WTC11 (cell line): ENCODE data around the gene LZTR1. TPM values are rescaled to one million over a fixed set of nuclear protein-coding genes. Genes with fewer than 3 reads are reported as not detected.

Experiments
- FOXJ3 ChIP-seq: sonication (generic); formaldehyde crosslinking; IDR thresholded peaks from 2 replicates; pipeline ENCODE4 v1.9.0; 2021; ENCODE audit warnings: missing genetic modification reagents, mild to moderate bottlenecking, borderline replicate concordance
- GRHL2 ChIP-seq: fragments of 250-450 bp; sonication (Bioruptor Pico); IDR thresholded peaks from 2 replicates; pipeline ENCODE4 v1.8.0; 2022; ENCODE audit warnings: mild to moderate bottlenecking, moderate library complexity; ENCODE audit not compliant: insufficient replicate concordance, severe bottlenecking
- IRF2 ChIP-seq: sonication (generic); formaldehyde crosslinking; IDR thresholded peaks from 2 replicates; pipeline ENCODE4 v1.8.0; 2022; ENCODE audit warnings: low read depth, missing genetic modification reagents, borderline replicate concordance
- MYBL2 ChIP-seq: sonication (generic); formaldehyde crosslinking; IDR thresholded peaks from 2 replicates; pipeline ENCODE4 v1.8.1; 2023; ENCODE audit warnings: mild to moderate bottlenecking, moderate library complexity, missing genetic modification reagents
- OVOL2 ChIP-seq: fragments of 250-450 bp; sonication (Bioruptor Pico); IDR thresholded peaks from 2 replicates; pipeline ENCODE4 v1.9.0; 2021; ENCODE audit warnings: mild to moderate bottlenecking, borderline replicate concordance
- RELA ChIP-seq: sonication (generic); formaldehyde crosslinking; IDR thresholded peaks from 2 replicates; pipeline ENCODE4 v1.8.1; 2022; ENCODE audit warnings: missing genetic modification reagents, mild to moderate bottlenecking, borderline replicate concordance
- SP1 ChIP-seq: sonication (generic); formaldehyde crosslinking; conservative IDR thresholded peaks from 2 replicates; pipeline ENCODE4 v1.8.1; 2022; ENCODE audit warnings: missing genetic modification reagents
- TCF7 ChIP-seq: sonication (generic); formaldehyde crosslinking; IDR thresholded peaks from 2 replicates; pipeline ENCODE4 v1.8.0; 2022; ENCODE audit warnings: mild to moderate bottlenecking, low read depth, missing genetic modification reagents, moderate library complexity
- ZBTB21 ChIP-seq: sonication (generic); formaldehyde crosslinking; IDR thresholded peaks from 2 replicates; pipeline ENCODE4 v1.8.1; 2023; ENCODE audit warnings: mild to moderate bottlenecking, missing genetic modification reagents, borderline replicate concordance
- ZNF219 ChIP-seq: sonication (generic); formaldehyde crosslinking; IDR thresholded peaks from 2 replicates; pipeline ENCODE4 v1.8.0; 2023; ENCODE audit warnings: missing genetic modification reagents, mild to moderate bottlenecking, borderline replicate concordance
- total RNA-seq: library from RNA; stranded (reverse); gene quantifications from 3 replicates; pipeline ENCODE4 v1.2.3, GENCODE V29; 2021
- TF ChIP-seq, protein P1 (sequence below): sonication (generic); formaldehyde crosslinking; IDR thresholded peaks from 2 replicates; pipeline ENCODE4 v1.8.1; 2022; ENCODE audit warnings: low read depth, mild to moderate bottlenecking, moderate library complexity, missing genetic modification reagents, borderline replicate concordance
- TF ChIP-seq, protein P2 (sequence below): fragments of 250-450 bp; sonication (Bioruptor Pico); IDR thresholded peaks from 2 replicates; pipeline ENCODE4 v1.9.0; 2021; ENCODE audit warnings: mild to moderate bottlenecking
- TF ChIP-seq, protein P3 (sequence below): sonication (generic); formaldehyde crosslinking; IDR thresholded peaks from 2 replicates; pipeline ENCODE4 v1.8.1; 2022; ENCODE audit warnings: mild to moderate bottlenecking, moderate library complexity, missing genetic modification reagents
- TF ChIP-seq, protein P4 (sequence below): fragments of 250-450 bp; sonication (Bioruptor Pico); IDR thresholded peaks from 2 replicates; pipeline ENCODE4 v1.9.0; 2021; ENCODE audit warnings: mild to moderate bottlenecking, borderline replicate concordance
- TF ChIP-seq, protein P5 (sequence below): sonication (generic); formaldehyde crosslinking; IDR thresholded peaks from 2 replicates; pipeline ENCODE4 v1.8.0; 2022; ENCODE audit warnings: mild to moderate bottlenecking, missing genetic modification reagents
- TF ChIP-seq, protein P6 (sequence below): sonication (generic); formaldehyde crosslinking; conservative IDR thresholded peaks from 2 replicates; pipeline ENCODE4 v1.8.1; 2022; ENCODE audit warnings: mild to moderate bottlenecking, missing genetic modification reagents
- TF ChIP-seq, protein P7 (sequence below): sonication (generic); formaldehyde crosslinking; IDR thresholded peaks from 2 replicates; pipeline ENCODE4 v1.8.0; 2022; ENCODE audit warnings: missing genetic modification reagents
- TF ChIP-seq, protein P8 (sequence below): fragments of 200-600 bp; IDR thresholded peaks from 2 replicates; pipeline ENCODE4 v1.8.0; 2022; ENCODE audit warnings: antibody characterized with exemption

Gene LZTR1
- total RNA-seq, 1 experiment from 2014 or later, result 38.3 TPM

DNA sequence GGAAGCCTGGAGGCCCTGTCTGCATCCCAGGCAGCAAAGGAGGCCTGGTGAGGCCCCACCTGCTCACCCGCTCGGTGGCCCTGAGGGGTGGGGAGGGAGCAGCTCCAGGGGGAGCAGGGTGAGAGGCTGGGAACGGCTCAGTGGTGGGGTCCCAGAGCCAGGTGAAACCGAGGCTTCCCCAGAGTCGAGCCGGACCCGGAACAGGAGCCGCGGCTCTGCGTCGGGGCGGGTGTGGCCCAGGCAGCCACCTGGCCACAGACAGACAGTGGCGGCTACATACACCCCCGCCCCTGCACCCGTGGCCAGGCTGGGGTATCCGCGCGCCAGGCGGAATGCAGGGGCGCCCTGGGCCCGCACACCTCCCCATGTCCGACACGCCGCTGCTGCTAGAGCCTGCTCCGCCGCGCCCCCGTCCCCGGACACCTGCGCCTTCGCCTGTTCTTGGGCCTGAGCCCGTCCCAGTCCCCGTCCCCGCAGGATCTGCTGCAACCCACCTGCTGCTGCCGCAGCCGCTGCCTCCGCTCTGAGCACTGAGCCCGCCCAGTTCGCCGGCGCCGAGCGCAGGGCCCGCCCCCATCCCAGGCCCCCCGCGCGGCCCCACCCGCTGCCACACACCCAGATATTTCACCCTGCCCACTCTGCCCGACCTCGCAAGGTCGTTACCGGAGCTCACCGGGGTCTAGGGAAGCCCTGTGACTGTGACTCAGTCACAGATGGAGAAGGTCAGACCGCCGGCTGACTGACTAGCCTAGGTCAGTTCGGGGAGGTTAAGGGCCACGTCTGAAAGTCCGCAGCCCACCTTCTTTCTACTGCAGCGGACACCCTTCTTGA, 50.2 kb downstream of the LZTR1 start, which contains the start of gene SLC7A4 (continued):
- TF ChIP-seq, protein P1, sequence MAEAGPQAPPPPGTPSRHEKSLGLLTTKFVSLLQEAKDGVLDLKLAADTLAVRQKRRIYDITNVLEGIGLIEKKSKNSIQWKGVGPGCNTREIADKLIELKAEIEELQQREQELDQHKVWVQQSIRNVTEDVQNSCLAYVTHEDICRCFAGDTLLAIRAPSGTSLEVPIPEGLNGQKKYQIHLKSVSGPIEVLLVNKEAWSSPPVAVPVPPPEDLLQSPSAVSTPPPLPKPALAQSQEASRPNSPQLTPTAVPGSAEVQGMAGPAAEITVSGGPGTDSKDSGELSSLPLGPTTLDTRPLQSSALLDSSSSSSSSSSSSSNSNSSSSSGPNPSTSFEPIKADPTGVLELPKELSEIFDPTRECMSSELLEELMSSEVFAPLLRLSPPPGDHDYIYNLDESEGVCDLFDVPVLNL, result no peak
- TF ChIP-seq ZBTB21 (CRISPR knock-in tag) (no peak), SP1 (CRISPR knock-in tag) (peak; percentile 49), GRHL2 (CRISPR knock-in tag) (no peak), RELA (CRISPR knock-in tag) (0 out of 2 replicates have a peak, but pooled peaks have one; percentile 36), OVOL2 (CRISPR knock-in tag) (no peak), TCF7 (0 out of 2 replicates have a peak, but pooled peaks have one; percentile 66), FOXJ3 (CRISPR knock-in tag) (no peak), MYBL2 (0 out of 2 replicates have a peak, but pooled peaks have one; percentile 38), IRF2 (CRISPR knock-in tag) (no peak), ZNF219 (CRISPR knock-in tag) (no peak)
- TF ChIP-seq, protein P2, sequence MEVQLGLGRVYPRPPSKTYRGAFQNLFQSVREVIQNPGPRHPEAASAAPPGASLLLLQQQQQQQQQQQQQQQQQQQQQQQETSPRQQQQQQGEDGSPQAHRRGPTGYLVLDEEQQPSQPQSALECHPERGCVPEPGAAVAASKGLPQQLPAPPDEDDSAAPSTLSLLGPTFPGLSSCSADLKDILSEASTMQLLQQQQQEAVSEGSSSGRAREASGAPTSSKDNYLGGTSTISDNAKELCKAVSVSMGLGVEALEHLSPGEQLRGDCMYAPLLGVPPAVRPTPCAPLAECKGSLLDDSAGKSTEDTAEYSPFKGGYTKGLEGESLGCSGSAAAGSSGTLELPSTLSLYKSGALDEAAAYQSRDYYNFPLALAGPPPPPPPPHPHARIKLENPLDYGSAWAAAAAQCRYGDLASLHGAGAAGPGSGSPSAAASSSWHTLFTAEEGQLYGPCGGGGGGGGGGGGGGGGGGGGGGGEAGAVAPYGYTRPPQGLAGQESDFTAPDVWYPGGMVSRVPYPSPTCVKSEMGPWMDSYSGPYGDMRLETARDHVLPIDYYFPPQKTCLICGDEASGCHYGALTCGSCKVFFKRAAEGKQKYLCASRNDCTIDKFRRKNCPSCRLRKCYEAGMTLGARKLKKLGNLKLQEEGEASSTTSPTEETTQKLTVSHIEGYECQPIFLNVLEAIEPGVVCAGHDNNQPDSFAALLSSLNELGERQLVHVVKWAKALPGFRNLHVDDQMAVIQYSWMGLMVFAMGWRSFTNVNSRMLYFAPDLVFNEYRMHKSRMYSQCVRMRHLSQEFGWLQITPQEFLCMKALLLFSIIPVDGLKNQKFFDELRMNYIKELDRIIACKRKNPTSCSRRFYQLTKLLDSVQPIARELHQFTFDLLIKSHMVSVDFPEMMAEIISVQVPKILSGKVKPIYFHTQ (CRISPR knock-in tag), result no peak
- TF ChIP-seq, protein P3, sequence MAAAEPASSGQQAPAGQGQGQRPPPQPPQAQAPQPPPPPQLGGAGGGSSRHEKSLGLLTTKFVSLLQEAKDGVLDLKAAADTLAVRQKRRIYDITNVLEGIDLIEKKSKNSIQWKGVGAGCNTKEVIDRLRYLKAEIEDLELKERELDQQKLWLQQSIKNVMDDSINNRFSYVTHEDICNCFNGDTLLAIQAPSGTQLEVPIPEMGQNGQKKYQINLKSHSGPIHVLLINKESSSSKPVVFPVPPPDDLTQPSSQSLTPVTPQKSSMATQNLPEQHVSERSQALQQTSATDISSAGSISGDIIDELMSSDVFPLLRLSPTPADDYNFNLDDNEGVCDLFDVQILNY (CRISPR knock-in tag), result no peak
- TF ChIP-seq, protein P4, sequence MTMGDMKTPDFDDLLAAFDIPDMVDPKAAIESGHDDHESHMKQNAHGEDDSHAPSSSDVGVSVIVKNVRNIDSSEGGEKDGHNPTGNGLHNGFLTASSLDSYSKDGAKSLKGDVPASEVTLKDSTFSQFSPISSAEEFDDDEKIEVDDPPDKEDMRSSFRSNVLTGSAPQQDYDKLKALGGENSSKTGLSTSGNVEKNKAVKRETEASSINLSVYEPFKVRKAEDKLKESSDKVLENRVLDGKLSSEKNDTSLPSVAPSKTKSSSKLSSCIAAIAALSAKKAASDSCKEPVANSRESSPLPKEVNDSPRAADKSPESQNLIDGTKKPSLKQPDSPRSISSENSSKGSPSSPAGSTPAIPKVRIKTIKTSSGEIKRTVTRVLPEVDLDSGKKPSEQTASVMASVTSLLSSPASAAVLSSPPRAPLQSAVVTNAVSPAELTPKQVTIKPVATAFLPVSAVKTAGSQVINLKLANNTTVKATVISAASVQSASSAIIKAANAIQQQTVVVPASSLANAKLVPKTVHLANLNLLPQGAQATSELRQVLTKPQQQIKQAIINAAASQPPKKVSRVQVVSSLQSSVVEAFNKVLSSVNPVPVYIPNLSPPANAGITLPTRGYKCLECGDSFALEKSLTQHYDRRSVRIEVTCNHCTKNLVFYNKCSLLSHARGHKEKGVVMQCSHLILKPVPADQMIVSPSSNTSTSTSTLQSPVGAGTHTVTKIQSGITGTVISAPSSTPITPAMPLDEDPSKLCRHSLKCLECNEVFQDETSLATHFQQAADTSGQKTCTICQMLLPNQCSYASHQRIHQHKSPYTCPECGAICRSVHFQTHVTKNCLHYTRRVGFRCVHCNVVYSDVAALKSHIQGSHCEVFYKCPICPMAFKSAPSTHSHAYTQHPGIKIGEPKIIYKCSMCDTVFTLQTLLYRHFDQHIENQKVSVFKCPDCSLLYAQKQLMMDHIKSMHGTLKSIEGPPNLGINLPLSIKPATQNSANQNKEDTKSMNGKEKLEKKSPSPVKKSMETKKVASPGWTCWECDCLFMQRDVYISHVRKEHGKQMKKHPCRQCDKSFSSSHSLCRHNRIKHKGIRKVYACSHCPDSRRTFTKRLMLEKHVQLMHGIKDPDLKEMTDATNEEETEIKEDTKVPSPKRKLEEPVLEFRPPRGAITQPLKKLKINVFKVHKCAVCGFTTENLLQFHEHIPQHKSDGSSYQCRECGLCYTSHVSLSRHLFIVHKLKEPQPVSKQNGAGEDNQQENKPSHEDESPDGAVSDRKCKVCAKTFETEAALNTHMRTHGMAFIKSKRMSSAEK (CRISPR knock-in tag), result no peak
- TF ChIP-seq, protein P5, sequence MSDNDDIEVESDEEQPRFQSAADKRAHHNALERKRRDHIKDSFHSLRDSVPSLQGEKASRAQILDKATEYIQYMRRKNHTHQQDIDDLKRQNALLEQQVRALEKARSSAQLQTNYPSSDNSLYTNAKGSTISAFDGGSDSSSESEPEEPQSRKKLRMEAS, result peak; percentile 50; the same call in 1 of the 2 replicates
- TF ChIP-seq, protein P6, sequence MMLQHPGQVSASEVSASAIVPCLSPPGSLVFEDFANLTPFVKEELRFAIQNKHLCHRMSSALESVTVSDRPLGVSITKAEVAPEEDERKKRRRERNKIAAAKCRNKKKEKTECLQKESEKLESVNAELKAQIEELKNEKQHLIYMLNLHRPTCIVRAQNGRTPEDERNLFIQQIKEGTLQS (CRISPR knock-in tag), result no peak
- TF ChIP-seq, protein P7, sequence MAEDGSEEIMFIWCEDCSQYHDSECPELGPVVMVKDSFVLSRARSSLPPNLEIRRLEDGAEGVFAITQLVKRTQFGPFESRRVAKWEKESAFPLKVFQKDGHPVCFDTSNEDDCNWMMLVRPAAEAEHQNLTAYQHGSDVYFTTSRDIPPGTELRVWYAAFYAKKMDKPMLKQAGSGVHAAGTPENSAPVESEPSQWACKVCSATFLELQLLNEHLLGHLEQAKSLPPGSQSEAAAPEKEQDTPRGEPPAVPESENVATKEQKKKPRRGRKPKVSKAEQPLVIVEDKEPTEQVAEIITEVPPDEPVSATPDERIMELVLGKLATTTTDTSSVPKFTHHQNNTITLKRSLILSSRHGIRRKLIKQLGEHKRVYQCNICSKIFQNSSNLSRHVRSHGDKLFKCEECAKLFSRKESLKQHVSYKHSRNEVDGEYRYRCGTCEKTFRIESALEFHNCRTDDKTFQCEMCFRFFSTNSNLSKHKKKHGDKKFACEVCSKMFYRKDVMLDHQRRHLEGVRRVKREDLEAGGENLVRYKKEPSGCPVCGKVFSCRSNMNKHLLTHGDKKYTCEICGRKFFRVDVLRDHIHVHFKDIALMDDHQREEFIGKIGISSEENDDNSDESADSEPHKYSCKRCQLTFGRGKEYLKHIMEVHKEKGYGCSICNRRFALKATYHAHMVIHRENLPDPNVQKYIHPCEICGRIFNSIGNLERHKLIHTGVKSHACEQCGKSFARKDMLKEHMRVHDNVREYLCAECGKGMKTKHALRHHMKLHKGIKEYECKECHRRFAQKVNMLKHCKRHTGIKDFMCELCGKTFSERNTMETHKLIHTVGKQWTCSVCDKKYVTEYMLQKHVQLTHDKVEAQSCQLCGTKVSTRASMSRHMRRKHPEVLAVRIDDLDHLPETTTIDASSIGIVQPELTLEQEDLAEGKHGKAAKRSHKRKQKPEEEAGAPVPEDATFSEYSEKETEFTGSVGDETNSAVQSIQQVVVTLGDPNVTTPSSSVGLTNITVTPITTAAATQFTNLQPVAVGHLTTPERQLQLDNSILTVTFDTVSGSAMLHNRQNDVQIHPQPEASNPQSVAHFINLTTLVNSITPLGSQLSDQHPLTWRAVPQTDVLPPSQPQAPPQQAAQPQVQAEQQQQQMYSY (CRISPR knock-in tag), result no peak
- TF ChIP-seq, protein P8, sequence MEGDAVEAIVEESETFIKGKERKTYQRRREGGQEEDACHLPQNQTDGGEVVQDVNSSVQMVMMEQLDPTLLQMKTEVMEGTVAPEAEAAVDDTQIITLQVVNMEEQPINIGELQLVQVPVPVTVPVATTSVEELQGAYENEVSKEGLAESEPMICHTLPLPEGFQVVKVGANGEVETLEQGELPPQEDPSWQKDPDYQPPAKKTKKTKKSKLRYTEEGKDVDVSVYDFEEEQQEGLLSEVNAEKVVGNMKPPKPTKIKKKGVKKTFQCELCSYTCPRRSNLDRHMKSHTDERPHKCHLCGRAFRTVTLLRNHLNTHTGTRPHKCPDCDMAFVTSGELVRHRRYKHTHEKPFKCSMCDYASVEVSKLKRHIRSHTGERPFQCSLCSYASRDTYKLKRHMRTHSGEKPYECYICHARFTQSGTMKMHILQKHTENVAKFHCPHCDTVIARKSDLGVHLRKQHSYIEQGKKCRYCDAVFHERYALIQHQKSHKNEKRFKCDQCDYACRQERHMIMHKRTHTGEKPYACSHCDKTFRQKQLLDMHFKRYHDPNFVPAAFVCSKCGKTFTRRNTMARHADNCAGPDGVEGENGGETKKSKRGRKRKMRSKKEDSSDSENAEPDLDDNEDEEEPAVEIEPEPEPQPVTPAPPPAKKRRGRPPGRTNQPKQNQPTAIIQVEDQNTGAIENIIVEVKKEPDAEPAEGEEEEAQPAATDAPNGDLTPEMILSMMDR, result no peak
